HL-60 (cell line): ENCODE measurements around the gene SPINK13.

ENCODE experiments used
- CTCF ChIP-seq: IDR thresholded peaks from one replicate; pipeline ENCODE4 v1.5.1; 2011; ENCODE audit warnings: low read length, control low read depth, inconsistent platforms; ENCODE audit not compliant: insufficient read depth
- GABPA ChIP-seq: IDR thresholded peaks from 2 replicates; pipeline ENCODE4 v1.6.1; 2012; ENCODE audit warnings: low read depth
- POLR2AphosphoS5 ChIP-seq: IDR thresholded peaks from 2 replicates; pipeline ENCODE4 v1.6.1; 2012; ENCODE audit warnings: low read depth
- REST ChIP-seq: IDR thresholded peaks from 2 replicates; pipeline ENCODE4 v1.6.1; 2012; ENCODE audit warnings: low read depth; ENCODE audit not compliant: insufficient replicate concordance

- no peak for TF ChIP-seq CTCF
- TF ChIP-seq GABPA: no peak
- TF ChIP-seq POLR2AphosphoS5: no peak
- TF ChIP-seq REST: no peak
These were observed 37.9 kb downstream of the SPINK13 start for GRCh38 chr5:148306446-148306845.
